Right atrium auricular region (tissue), 2 donors: Measurements from ENCODE around the gene MAP1B. TPM values are rescaled to one million over a fixed set of nuclear protein-coding genes. Genes with fewer than 3 reads are reported as not detected.

ENCODE experiments used
- DNase-seq: peaks from one replicate; pipeline ENCODE4 v3.0.0-alpha.2; 2019; ENCODE audit warnings: low spot score
- H3K27ac ChIP-seq, 2 donors: fragments of 200-600 bp; sonication (generic); 1 replicate in 1 of 2; 2 replicates in 1 of 2; pipeline ENCODE4 v1.5.1; 2016 to 2019
- H3K27me3 ChIP-seq, 2 donors: fragments of 200-600 bp; sonication (generic); one replicate each; pipeline versions ENCODE4 v1.5.1 to v1.6.0; 2017 to 2019
- H3K36me3 ChIP-seq: fragments of 200-600 bp; sonication (generic); one replicate; pipeline ENCODE4 v1.5.1; 2016
- H3K4me1 ChIP-seq, 2 donors: fragments of 200-600 bp; sonication (generic); one replicate each; pipeline versions ENCODE4 v1.5.1 to v1.6.0; 2017 to 2019
- H3K4me3 ChIP-seq, 2 donors: fragments of 200-600 bp; sonication (generic); 1 replicate in 1 of 2; 2 replicates in 1 of 2; pipeline ENCODE4 v1.5.1; 2017 to 2019; ENCODE audit warnings: mild to moderate bottlenecking in 1 of 2, moderate library complexity in 1 of 2
- H3K9me3 ChIP-seq, 2 donors: fragments of 200-600 bp; sonication (generic); one replicate each; pipeline ENCODE4 v1.5.1; 2019
- CTCF ChIP-seq, 2 donors: fragments of 200-600 bp; sonication (generic); IDR thresholded peaks; one replicate each; pipeline ENCODE4 v1.5.1; 2019; ENCODE audit warnings: antibody characterized with exemption in 2 of 2
- total RNA-seq, 2 donors: library from RNA; depleted of rRNA; stranded (reverse); fragments of >200 nt; gene quantifications; one replicate each; pipeline ENCODE4 v1.1.0, GENCODE V29; 2016

The MAP1B gene
- total RNA-seq, 2 donors from 2014 or later, result 203 to 558 TPM

GRCh38 chr5:72145348-72145747 lies 38.1 kb downstream of the MAP1B start:
- H3K4me3 ChIP-seq, result no peak overlapping the region
- TF ChIP-seq CTCF (IDR thresholded peaks at IDR 0.05), result no peak
- peaks cover 11% of the 10 kb centered on the region for H3K36me3 ChIP-seq
- H3K27ac ChIP-seq, result peak overlapping the region; percentile 31 to 54
- DNase-seq, result no peak
- H3K4me1 ChIP-seq, result peaks cover 0 to 82% of the 10 kb centered on the region in 2 donors
- no peaks in the 10 kb centered on the region for H3K9me3 ChIP-seq
- H3K27me3 ChIP-seq, result no peaks in the 10 kb centered on the region

GRCh38 chr5:72146056-72146455 lies 38.8 kb downstream of the MAP1B start:
- Histone ChIP-seq H3K4me3 (no peak overlapping the region), H3K27ac (peak overlapping the region; percentile 34 to 54), H3K4me1 (peaks cover 0 to 86% of the 10 kb centered on the region in 2 donors), H3K27me3 (no peaks in the 10 kb centered on the region), H3K36me3 (peaks cover 11% of the 10 kb centered on the region), H3K9me3 (no peaks in the 10 kb centered on the region)
- TF ChIP-seq CTCF (IDR thresholded peaks at IDR 0.05), result no peak
- no peak for DNase-seq

GRCh38 chr5:72147569-72147968 lies 40.3 kb downstream of the MAP1B start:
- no peaks in the 10 kb centered on the region for H3K27me3 ChIP-seq
- TF ChIP-seq CTCF (IDR thresholded peaks at IDR 0.05), result no peak
- DNase-seq, result no peak
- H3K4me3 ChIP-seq, result no peak overlapping the region
- no peaks in the 10 kb centered on the region for H3K9me3 ChIP-seq
- H3K36me3 ChIP-seq, result peaks cover 11% of the 10 kb centered on the region
- no peak overlapping the region for H3K27ac ChIP-seq
- peaks cover 0 to 85% of the 10 kb centered on the region in 2 donors for H3K4me1 ChIP-seq

GRCh38 chr5:72149742-72150141 lies 42.5 kb downstream of the MAP1B start:
- H3K27ac ChIP-seq, result peak overlapping the region; percentile 51 to 61

GRCh38 chr5:72151169-72151568 lies 43.9 kb downstream of the MAP1B start:
- H3K36me3 ChIP-seq, result peaks cover 11% of the 10 kb centered on the region
- no peak for TF ChIP-seq CTCF (IDR thresholded peaks at IDR 0.05)
- no peak for DNase-seq
- peaks cover 0 to 83% of the 10 kb centered on the region in 2 donors for H3K4me1 ChIP-seq
- H3K27me3 ChIP-seq, result no peaks in the 10 kb centered on the region
- H3K9me3 ChIP-seq, result no peaks in the 10 kb centered on the region
- H3K4me3 ChIP-seq, result no peak overlapping the region
- peak overlapping the region; percentile 35 to 61 for H3K27ac ChIP-seq

More at GRCh38 chr5:72149742-72150141, 42.5 kb downstream of the MAP1B start:
- no peak for DNase-seq
- TF ChIP-seq CTCF (IDR thresholded peaks at IDR 0.05), result peak in 1 of 2 donors; percentile 39
- peaks cover 0 to 85% of the 10 kb centered on the region in 2 donors for H3K4me1 ChIP-seq
- H3K4me3 ChIP-seq, result no peak overlapping the region
- H3K36me3 ChIP-seq, result peaks cover 11% of the 10 kb centered on the region
- no peaks in the 10 kb centered on the region for H3K27me3 ChIP-seq
- H3K9me3 ChIP-seq, result no peaks in the 10 kb centered on the region

GRCh38 chr5:72151646-72152045 lies 44.4 kb downstream of the MAP1B start:
- Histone ChIP-seq H3K36me3 (peaks cover 11% of the 10 kb centered on the region), H3K9me3 (no peaks in the 10 kb centered on the region), H3K4me1 (peaks cover 0 to 83% of the 10 kb centered on the region in 2 donors), H3K27ac (peak overlapping the region; percentile 35 to 61), H3K4me3 (no peak overlapping the region), H3K27me3 (no peaks in the 10 kb centered on the region)
- TF ChIP-seq CTCF (IDR thresholded peaks at IDR 0.05), result no peak
- no peak for DNase-seq
